ENCODE data around the gene CCL8. TPM values are rescaled to one million over a fixed set of nuclear protein-coding genes. Genes with fewer than 3 reads are reported as not detected.

The CCL8 gene
- total and polyA plus RNA-seq, 2 donors (not counting 1 experiment from before 2014, with no cell fraction given): 0.27 to 0.50 TPM

- Histone ChIP-seq H3K4me1 (ENCODE audit: control insufficient read depth, extremely low read depth, insufficient read depth, low read length) (peaks cover 10% of the 10 kb centered on the region), H3K9ac (ENCODE audit: insufficient read depth, low read length) (no peak overlapping the region), H2AFZ (ENCODE audit: low read length) (no peak overlapping the region), H3K36me3 (ENCODE audit: control insufficient read depth, insufficient read depth, low read length) (no peaks in the 10 kb centered on the region), H3K4me2 (ENCODE audit: extremely low read depth, insufficient read depth, low read length) (no peak overlapping the region), H4K20me1 (ENCODE audit: control insufficient read depth, extremely low read depth, insufficient read depth, low read length) (no peaks in the 10 kb centered on the region), H3K27me3 (ENCODE audit: control insufficient read depth, insufficient read depth, low read length) (no peaks in the 10 kb centered on the region), H3K9me3 (ENCODE audit: control insufficient read depth, insufficient read depth, low read depth, low read length) (no peaks in the 10 kb centered on the region), H3K4me3 (replicated peaks in 1 of 4; ENCODE audit: control extremely low read depth in 1 of 4, insufficient read depth in 1 of 4, low read depth in 3 of 4, low read length in 4 of 4) (no peak overlapping the region), H3K79me2 (ENCODE audit: control insufficient read depth, insufficient read depth, low read length) (no peaks in the 10 kb centered on the region), H3K27ac (ENCODE audit: insufficient read depth, low read length) (peak overlapping the region; percentile 22)
- TF ChIP-seq, protein P1, sequence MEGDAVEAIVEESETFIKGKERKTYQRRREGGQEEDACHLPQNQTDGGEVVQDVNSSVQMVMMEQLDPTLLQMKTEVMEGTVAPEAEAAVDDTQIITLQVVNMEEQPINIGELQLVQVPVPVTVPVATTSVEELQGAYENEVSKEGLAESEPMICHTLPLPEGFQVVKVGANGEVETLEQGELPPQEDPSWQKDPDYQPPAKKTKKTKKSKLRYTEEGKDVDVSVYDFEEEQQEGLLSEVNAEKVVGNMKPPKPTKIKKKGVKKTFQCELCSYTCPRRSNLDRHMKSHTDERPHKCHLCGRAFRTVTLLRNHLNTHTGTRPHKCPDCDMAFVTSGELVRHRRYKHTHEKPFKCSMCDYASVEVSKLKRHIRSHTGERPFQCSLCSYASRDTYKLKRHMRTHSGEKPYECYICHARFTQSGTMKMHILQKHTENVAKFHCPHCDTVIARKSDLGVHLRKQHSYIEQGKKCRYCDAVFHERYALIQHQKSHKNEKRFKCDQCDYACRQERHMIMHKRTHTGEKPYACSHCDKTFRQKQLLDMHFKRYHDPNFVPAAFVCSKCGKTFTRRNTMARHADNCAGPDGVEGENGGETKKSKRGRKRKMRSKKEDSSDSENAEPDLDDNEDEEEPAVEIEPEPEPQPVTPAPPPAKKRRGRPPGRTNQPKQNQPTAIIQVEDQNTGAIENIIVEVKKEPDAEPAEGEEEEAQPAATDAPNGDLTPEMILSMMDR (conservative IDR thresholded peaks at IDR 0.05 in 1 of 2, IDR thresholded peaks at IDR 0.05 in 1 of 2; ENCODE audit: low read depth in 1 of 2, low read length in 2 of 2): no peak
- TF ChIP-seq EZH2 (IDR thresholded peaks at IDR 0.05; ENCODE audit: low read length, missing control alignments): no peak
- peak; percentile 50 to 73 for DNase-seq (ENCODE audit: low read depth in 2 of 2)
These were observed 7.2 kb upstream of the CCL8 start for GRCh38 chr17:34312080-34312479.

DNA sequence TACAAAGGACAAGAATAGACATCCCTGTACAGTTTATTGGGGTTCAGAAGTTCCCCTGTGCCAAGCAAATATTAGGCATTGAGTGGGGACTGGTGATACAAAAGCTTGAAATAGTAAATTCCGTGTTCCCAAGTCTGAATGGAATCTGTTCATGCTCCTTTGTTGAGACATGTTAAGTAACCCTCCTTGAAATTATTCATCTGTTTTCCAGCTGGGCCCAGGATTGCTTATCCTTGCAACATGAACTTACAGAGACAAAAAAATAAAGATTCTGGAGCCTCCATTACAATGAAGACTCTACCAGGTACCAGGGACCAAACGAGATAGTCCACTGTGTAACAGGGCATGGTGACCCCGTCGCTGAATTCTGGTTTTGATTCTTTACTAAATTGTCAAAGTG, 6.1 kb upstream of the CCL8 start:
- Histone ChIP-seq H3K4me2 (ENCODE audit: extremely low read depth, insufficient read depth, low read length) (no peak overlapping the region), H3K4me3 (replicated peaks in 1 of 4; ENCODE audit: control extremely low read depth in 1 of 4, insufficient read depth in 1 of 4, low read depth in 3 of 4, low read length in 4 of 4) (no peak overlapping the region), H3K27ac (ENCODE audit: insufficient read depth, low read length) (no peak overlapping the region), H2AFZ (ENCODE audit: low read length) (no peak overlapping the region), H3K27me3 (ENCODE audit: control insufficient read depth, insufficient read depth, low read length) (no peaks in the 10 kb centered on the region), H3K36me3 (ENCODE audit: control insufficient read depth, insufficient read depth, low read length) (no peaks in the 10 kb centered on the region), H4K20me1 (ENCODE audit: control insufficient read depth, extremely low read depth, insufficient read depth, low read length) (no peaks in the 10 kb centered on the region), H3K4me1 (ENCODE audit: control insufficient read depth, extremely low read depth, insufficient read depth, low read length) (peaks cover 6% of the 10 kb centered on the region), H3K79me2 (ENCODE audit: control insufficient read depth, insufficient read depth, low read length) (no peaks in the 10 kb centered on the region), H3K9ac (ENCODE audit: insufficient read depth, low read length) (no peak overlapping the region), H3K9me3 (ENCODE audit: control insufficient read depth, insufficient read depth, low read depth, low read length) (no peaks in the 10 kb centered on the region)
- no peak for TF ChIP-seq EZH2 (IDR thresholded peaks at IDR 0.05; ENCODE audit: low read length, missing control alignments)
- TF ChIP-seq, protein P1 (conservative IDR thresholded peaks at IDR 0.05 in 1 of 2, IDR thresholded peaks at IDR 0.05 in 1 of 2; ENCODE audit: low read depth in 1 of 2, low read length in 2 of 2): no peak
- peak in 1 of 2 donors; percentile 67 for DNase-seq (ENCODE audit: low read depth in 2 of 2)

DNA sequence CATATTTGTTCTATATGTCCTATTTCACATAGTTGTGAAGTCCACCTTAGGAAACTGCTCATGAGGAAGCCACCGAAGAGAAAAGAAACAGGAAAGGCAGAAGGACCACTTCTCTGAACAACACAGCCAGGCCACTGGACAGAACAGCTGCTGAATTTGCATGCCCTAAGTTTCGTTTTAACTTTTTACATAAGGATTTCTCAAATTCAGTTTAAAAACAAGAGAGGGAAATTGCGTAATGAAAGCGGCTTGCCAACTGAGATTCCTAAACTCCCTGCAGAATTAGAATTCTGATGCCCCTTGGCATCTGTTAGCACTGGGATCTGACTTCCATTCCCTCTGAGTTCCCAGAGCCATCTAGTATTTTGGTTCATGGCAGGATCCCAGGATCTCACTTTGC, 5.0 kb upstream of the CCL8 start:
- DNase-seq (ENCODE audit: low read depth in 2 of 2): peak in 1 of 2 donors; percentile 81
- H3K27ac ChIP-seq (ENCODE audit: insufficient read depth, low read length): no peak overlapping the region

More for the DNA sequence above, 5.0 kb upstream of the CCL8 start:
- H3K27me3 ChIP-seq (ENCODE audit: control insufficient read depth, insufficient read depth, low read length): no peaks in the 10 kb centered on the region
- H3K79me2 ChIP-seq (ENCODE audit: control insufficient read depth, insufficient read depth, low read length): no peaks in the 10 kb centered on the region
- no peak overlapping the region for H3K9ac ChIP-seq (ENCODE audit: insufficient read depth, low read length)
- H3K4me1 ChIP-seq (ENCODE audit: control insufficient read depth, extremely low read depth, insufficient read depth, low read length): peaks cover 6% of the 10 kb centered on the region
- H2AFZ ChIP-seq (ENCODE audit: low read length): no peak overlapping the region
- H3K36me3 ChIP-seq (ENCODE audit: control insufficient read depth, insufficient read depth, low read length): no peaks in the 10 kb centered on the region
- no peak for TF ChIP-seq EZH2 (IDR thresholded peaks at IDR 0.05; ENCODE audit: low read length, missing control alignments)
- H4K20me1 ChIP-seq (ENCODE audit: control insufficient read depth, extremely low read depth, insufficient read depth, low read length): no peaks in the 10 kb centered on the region
- H3K4me2 ChIP-seq (ENCODE audit: extremely low read depth, insufficient read depth, low read length): peak overlapping the region; percentile 21
- H3K4me3 ChIP-seq (replicated peaks in 1 of 4; ENCODE audit: control extremely low read depth in 1 of 4, insufficient read depth in 1 of 4, low read depth in 3 of 4, low read length in 4 of 4): no peak overlapping the region
- H3K9me3 ChIP-seq (ENCODE audit: control insufficient read depth, insufficient read depth, low read depth, low read length): no peaks in the 10 kb centered on the region
